Left forelimb (tissue), 1 donor: ENCODE results near the gene GALNT17.

Experiments
- DNase-seq: peaks from one replicate; pipeline ENCODE4 v3.0.0-alpha.2; 2018; ENCODE audit warnings: low spot score

The GALNT17 gene

DNA sequence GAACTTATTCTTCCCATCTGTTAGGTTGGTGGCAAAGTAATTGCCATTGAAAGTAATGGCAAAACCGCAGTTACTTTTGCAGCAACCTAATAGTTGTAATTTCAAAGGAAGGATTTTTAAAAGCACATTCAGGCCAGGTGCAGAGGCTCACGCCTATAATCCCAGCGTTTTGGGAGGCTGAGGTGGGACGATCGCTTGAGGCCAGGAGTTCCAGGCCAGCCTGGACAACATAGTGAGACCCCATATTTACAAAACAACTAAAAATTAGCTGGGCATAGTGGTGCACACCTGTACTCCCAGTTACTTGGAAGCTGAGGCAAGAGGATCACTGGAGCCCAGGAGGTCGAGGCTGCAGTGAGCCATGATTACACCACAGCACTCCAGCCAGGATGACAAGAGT is 374.9 kb downstream of the GALNT17 start:
- no peak for DNase-seq

- no peak for DNase-seq
Measured at GRCh38 chr7:71507680-71508602, 376.0 kb downstream of the GALNT17 start.

GRCh38 chr7:71509381-71509780 is 377.4 kb downstream of the GALNT17 start:
- DNase-seq, result no peak

DNA sequence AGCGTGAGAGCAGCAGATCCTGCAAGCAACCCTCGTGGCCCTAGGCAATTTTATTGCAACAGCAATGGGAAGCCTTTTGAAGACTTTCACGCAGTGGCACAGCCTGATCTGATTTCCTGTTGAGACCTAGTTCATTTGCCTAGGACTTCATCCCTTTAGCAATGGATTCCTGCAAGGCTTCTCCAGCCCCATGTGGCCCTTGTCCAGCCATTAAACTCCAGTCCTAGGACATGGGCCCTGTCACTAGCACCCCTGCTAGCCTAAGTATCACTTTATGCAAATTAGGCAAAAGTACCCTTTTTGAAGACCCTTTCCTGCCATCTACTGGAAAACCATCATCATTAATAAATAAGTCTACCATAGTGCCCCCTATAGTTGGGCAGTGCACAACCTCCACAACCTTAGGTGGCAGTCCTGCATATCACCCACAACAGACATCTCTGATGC is 379.4 kb downstream of the GALNT17 start:
- DNase-seq, result no peak

DNA sequence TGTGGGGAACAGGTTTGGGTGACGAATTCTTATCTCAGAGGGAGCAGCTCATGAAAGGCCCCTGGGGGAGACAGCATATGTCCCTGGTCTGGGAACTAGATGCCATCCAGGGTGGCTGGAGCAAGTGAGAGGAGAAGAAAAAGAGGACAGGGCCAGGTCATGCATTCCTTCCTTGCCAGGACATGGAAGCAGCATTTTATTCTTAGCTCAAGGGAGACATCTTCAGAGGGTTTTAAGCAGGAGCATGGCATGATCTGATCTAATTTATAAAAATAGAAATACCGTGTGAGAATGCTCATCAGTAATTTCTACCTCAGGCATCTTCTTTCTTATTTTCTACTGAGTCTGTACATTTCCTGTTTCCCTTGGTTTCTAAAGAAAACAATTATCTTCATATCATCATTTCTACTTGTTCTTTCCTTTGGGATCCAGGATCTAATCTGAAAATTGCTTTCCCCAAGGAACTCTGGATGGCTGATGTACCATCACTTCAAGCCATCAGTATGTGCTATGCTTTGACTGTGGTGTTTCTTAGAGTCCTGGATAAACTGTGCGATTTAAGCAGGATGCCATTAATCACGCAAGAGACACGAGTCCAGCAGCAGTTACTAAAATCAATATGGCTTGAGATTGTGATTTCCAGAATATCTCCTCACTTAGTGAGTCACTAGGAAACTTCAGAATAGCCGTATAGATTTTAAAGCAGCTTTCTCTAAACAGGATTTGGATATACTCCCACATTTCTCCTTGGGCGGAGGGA is 386.2 kb downstream of the GALNT17 start:
- DNase-seq, result no peak

- DNase-seq, result no peak
Measured at GRCh38 chr7:71518880-71519279, 386.9 kb downstream of the GALNT17 start.

GRCh38 chr7:71521506-71521905 is 389.6 kb downstream of the GALNT17 start:
- no peak for DNase-seq

GRCh38 chr7:71526106-71526505 is 394.2 kb downstream of the GALNT17 start:
- DNase-seq, result no peak

DNA sequence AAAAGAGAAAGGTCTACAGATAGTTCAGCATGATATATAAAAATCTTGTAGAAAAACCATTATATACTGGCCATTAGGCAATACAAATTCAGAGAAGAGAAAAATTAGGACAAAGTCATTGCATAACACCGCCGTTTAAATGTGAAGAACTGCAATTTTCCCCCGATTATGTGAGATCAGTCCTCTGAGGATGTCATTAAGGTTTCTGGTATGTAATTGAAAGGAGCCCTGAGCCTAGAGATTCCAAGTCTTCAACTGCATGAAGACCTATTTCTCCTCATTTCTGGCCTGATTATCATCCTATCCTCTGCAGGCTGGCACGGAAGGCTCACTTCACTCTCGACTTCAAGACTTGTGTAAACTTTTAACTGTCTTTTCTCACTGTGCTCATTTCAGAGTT is 395.3 kb downstream of the GALNT17 start:
- DNase-seq, result no peak

DNA sequence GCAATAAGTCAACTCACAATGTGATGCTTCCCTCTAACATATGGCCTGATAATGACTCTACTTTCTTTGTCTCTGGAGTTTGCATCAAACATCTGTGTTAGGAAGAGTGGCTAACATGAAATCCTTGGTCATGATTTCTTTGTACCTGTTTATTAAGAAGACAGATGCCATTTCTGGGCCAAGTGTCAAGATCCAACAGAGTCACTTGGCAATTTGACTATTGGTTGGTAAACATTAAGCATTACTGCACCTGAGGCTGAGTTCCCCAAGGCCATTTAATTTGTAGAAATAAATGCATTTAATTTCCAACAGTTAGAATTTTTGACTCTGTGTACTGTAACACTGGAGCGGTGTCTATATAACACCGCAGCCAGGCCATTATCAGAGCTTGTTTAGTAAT is 403.7 kb downstream of the GALNT17 start:
- DNase-seq, result no peak

DNA sequence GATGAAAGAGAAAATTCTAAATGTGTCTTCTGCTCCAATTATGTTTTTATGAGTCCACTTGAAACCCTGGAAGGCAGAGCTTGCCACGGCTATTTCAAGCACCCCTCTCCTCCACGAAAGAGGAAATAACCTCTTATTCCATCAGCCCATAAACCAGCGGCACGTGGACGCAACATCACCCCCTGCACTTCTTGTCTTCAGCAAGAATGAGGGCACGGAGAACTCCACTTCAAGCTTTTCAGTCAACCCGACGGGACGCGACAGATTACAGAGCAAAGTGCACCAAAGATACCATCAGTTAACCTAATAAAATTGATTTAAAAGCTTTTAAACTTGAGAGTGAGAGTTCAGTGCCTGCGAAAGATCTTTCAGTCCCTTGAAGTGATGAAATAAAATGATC is 406.3 kb downstream of the GALNT17 start:
- no peak for DNase-seq

DNA sequence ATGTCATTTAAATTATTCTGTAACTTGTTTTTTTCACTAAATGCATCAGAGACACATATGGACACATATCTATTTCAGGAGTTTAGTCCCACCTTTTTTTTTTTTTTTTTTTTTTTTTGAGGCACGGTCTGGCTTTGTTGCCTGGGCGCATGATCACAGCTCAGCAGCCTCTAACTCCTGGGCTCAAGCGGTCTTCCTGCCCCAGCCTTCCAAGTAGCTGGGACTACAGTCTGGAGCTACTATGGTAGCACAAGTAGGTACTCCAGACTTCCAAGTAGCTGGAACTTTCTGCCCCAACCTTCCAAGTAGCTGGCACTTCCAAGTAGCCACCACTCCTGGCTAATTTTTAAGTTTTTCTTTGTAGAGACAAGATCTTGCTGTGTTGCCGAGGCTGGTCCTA is 407.7 kb downstream of the GALNT17 start:
- DNase-seq, result no peak

- DNase-seq, result no peak
Measured at GRCh38 chr7:71541707-71542353, 409.9 kb downstream of the GALNT17 start.

GRCh38 chr7:71543396-71543795 is 411.5 kb downstream of the GALNT17 start:
- DNase-seq, result no peak

DNA sequence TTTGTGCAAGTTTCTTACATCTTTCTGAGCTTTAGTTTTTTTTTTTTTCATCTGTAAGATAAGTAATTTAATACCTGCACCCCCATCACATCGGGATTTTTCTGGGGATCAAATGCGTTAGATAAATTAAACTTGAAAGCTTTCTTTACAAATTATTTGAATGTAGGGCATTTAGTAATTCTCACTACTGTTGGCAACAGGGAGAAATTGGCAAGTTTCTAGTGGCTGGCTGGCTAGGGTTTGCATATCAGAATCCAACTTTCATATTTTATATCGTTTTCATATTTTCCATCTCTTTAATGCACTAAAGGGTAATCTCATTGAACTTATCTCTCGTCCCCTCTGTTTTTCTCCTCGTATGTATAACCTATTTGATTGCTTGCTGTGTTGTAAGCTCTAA is 412.9 kb downstream of the GALNT17 start:
- DNase-seq, result no peak

GRCh38 chr7:71547426-71547825 is 415.5 kb downstream of the GALNT17 start:
- DNase-seq, result no peak

DNA sequence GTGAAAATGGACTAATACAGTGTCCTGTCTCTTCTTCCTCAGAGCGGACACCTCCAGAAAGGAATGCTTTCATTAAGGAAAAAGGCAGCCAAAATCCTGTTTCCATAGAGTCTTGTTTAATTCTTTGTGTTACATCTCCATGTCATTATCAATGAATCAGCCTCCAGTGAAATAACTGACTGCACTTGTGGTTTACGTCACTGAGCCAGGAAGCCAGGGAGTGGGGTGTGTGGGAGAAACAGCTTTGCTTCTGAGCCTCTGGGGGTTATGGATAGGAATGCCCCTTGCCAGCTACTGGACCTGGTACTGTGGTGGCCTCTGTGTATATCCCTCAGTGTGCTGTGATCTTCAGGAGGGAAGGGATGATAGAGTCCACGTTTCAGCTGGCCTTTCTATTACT is 416.8 kb downstream of the GALNT17 start:
- DNase-seq, result no peak

GRCh38 chr7:71553306-71553705 is 421.4 kb downstream of the GALNT17 start:
- DNase-seq, result no peak

GRCh38 chr7:71555758-71556157 is 423.8 kb downstream of the GALNT17 start:
- DNase-seq, result no peak

- no peak for DNase-seq
Measured at GRCh38 chr7:71558806-71559613, 427.1 kb downstream of the GALNT17 start.

DNA sequence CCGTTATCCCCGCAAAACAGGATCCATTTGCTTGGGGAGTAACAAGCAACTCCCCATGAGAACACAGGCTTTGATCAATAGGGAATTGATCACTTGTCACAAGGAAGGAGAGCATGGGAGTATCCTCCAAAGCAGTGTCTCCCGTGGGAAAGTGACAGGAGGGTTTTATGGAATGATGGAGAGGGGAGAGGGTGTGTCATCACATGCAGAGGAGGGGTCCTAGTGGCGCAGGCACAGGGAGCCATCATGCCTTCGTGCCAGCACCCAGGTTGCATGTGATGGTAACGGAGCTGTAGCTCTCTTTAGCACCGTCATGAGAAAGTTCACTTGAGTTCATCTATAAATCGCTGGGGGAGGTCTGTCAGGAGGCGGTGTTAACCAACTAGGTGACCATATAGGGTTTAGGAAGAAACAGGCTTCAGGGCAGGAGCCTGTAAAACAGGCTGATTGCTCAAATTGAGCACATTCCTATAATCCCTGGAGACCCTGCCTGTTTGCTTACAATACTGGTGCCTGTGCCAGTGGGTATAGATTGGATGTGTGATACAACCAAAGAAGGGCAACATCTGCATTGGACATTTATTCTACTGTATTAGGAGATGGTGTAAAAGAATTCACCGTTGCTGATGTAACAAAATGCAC is 428.5 kb downstream of the GALNT17 start:
- DNase-seq, result no peak
